Motor neuron (in vitro differentiated cells): ENCODE measurements around the gene ETS2. TPM values are rescaled to one million over a fixed set of nuclear protein-coding genes. Genes with fewer than 3 reads are reported as not detected.

Source experiments
- ATAC-seq, 8 experiments: fragments of 200-7000 bp; cut with Tn5 transposase; replicated peaks in 6 of 8; 2 replicates each; pipeline ENCODE4 v1.8.0; 2021; ENCODE audit warnings: mild to moderate bottlenecking in 8 of 8, moderate library complexity in 8 of 8
- H3K27ac ChIP-seq, 2 donors: fragments of 250-450 bp; sonication (Bioruptor Pico); 2 replicates each; pipeline ENCODE4 v1.9.0; 2021; ENCODE audit warnings: antibody characterized with exemption in 2 of 2, mild to moderate bottlenecking in 2 of 2, moderate library complexity in 1 of 2
- H3K4me1 ChIP-seq, 2 donors: fragments of 250-450 bp; sonication (Bioruptor Pico); replicated peaks in 1 of 2; 2 replicates each; pipeline ENCODE4 v1.6.1; 2021; ENCODE audit warnings: antibody characterized with exemption in 2 of 2, mild to moderate bottlenecking in 2 of 2, moderate library complexity in 1 of 2
- H3K4me3 ChIP-seq, 5 donors: fragments of 250-450 bp; sonication (Bioruptor Pico); 2 replicates each; pipeline ENCODE4 v1.9.0; 2021; ENCODE audit warnings: antibody characterized with exemption in 5 of 5, mild to moderate bottlenecking in 5 of 5, moderate library complexity in 4 of 5
- WGBS, 10 experiments: fragments of 450-650 bp; shearing (Covaris generic); methylation state at CpG; one replicate each; pipeline ENCODE4 v1.0.0; 2022; 5-methylcytosine and 5-hydroxymethylcytosine counted together
- in situ Hi-C, 9 experiments: fragments of 400-800 bp; cut with MboI; loops; one replicate each; pipeline ENCODE4 v1.15.0; 2021; ENCODE audit warnings: low sequenced_read_pairs in 9 of 9, low pct_unique_long_range_greater_than_20kb in 2 of 9; ENCODE audit not compliant: unreplicated experiment in 9 of 9
- total RNA-seq, 8 experiments: library from RNA; unstranded; fragments of 300-600 nt; gene quantifications; 2 replicates each; pipeline versions ENCODE4 v1.2.3 to v1.2.4, GENCODE V29; 2022

Gene ETS2
- total RNA-seq, 8 experiments from 2014 or later, result 6.4 to 44.1 (median 9.2) TPM

GRCh38 chr21:38809198-38809878 lies 3.6 kb downstream of the ETS2 start:
- Histone ChIP-seq H3K4me3 (no peak overlapping the region), H3K27ac (no peak overlapping the region), H3K4me1 (peaks cover 32 to 56% of the 10 kb centered on the region in 2 donors)
- no peak for ATAC-seq
- in situ Hi-C loops, result no loop called here
- 80 to 100% (median 100%) methylated on average over 1 of the region's 2 CpGs; no CpG with 5 or more reads in 4 of the 10 experiments for WGBS, 10 experiments

- Histone ChIP-seq H3K4me1 (peaks cover 26 to 54% of the 10 kb centered on the region in 2 donors), H3K4me3 (no peak overlapping the region), H3K27ac (no peak overlapping the region)
- WGBS, 10 experiments, result 74 to 100% (median 97%) methylated on average over 1 to 8 of the region's 8 CpGs; no CpG with 5 or more reads in 1 of the 10 experiments
- no peak for ATAC-seq
- in situ Hi-C loops, result no loop called here
Measured at GRCh38 chr21:38810034-38810825, 4.5 kb downstream of the ETS2 start.

DNA sequence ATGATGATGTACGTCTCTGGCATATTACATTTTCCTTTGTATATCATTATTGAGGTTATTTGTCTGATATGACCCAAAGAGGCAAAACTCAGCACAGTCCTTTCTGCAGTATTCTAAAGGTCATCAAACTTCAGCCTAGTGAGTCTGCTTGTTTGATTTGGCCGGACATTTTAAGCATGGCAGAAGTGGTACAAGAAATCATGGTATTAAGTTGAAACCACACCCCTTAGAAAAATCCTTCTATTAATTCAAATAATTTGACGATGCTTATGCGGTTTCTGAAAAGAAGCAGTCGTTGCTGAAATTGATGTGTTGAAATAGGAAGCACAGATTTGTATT lies 5.1 kb downstream of the ETS2 start:
- no peak overlapping the region for H3K4me3 ChIP-seq
- ATAC-seq, result no peak
- in situ Hi-C loops, result no loop called here
- H3K27ac ChIP-seq, result no peak overlapping the region
- 36 to 100% (median 45%) methylated on average over 2 to 5 of the region's 5 CpGs; no CpG with 5 or more reads in 2 of the 10 experiments for WGBS, 10 experiments
- H3K4me1 ChIP-seq, result peaks cover 26 to 54% of the 10 kb centered on the region in 2 donors

GRCh38 chr21:38811257-38811656 lies 5.5 kb downstream of the ETS2 start:
- Histone ChIP-seq H3K4me3 (no peak overlapping the region), H3K4me1 (peaks cover 26 to 54% of the 10 kb centered on the region in 2 donors), H3K27ac (no peak overlapping the region)
- in situ Hi-C loops, result no loop called here
- ATAC-seq, result peak in 3 of 8 experiments; percentile 2 to 71 (median 68)
- WGBS, 10 experiments, result 0 to 56% (median 22%) methylated on average over 2 to 8 of the region's 8 CpGs

GRCh38 chr21:38813143-38813542 lies 7.4 kb downstream of the ETS2 start:
- peak in 5 of 8 experiments; percentile 1 to 11 (median 8) for ATAC-seq
- Histone ChIP-seq H3K4me1 (peaks cover 24 to 42% of the 10 kb centered on the region in 2 donors), H3K4me3 (no peak overlapping the region), H3K27ac (no peak overlapping the region)
- in situ Hi-C loops, result no loop called here
- 77 to 100% (median 100%) methylated on average over 1 to 2 of the region's 2 CpGs; no CpG with 5 or more reads in 6 of the 10 experiments for WGBS, 10 experiments

DNA sequence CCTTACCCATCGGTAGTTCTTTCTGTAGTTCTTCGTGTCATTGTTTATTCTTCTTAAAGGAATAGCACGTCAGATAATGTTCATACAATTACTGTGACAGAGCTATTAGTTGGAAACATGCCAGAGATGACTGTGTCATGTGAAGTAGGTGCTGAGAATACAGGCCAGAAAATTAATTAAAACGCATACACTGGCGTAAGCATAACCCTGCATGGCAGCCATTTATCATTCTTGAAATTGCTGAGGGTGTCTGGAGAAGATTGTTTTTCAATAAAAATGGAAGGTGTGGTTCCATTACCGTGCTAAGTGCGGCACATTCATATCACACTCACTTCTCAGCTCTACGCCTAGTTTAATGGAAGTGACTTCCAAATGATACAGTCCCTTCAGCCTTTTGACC lies 7.8 kb downstream of the ETS2 start:
- WGBS, 10 experiments, result 40 to 94% (median 66%) methylated on average over 3 to 8 of the region's 8 CpGs
- in situ Hi-C loops, result no loop called here
- Histone ChIP-seq H3K27ac (no peak overlapping the region), H3K4me1 (peaks cover 21 to 38% of the 10 kb centered on the region in 2 donors), H3K4me3 (no peak overlapping the region)
- peak in 5 of 8 experiments; percentile 83 to 91 (median 86) for ATAC-seq

GRCh38 chr21:38814126-38815059 lies 8.7 kb downstream of the ETS2 start:
- ATAC-seq, result no peak
- Histone ChIP-seq H3K4me1 (peaks cover 21 to 37% of the 10 kb centered on the region in 2 donors), H3K4me3 (no peak overlapping the region), H3K27ac (no peak overlapping the region)
- 73 to 100% (median 93%) methylated on average over 1 to 13 of the region's 16 CpGs; no CpG with 5 or more reads in 1 of the 10 experiments for WGBS, 10 experiments
- in situ Hi-C loops, result no loop called here

GRCh38 chr21:38815060-38815405 lies 9.3 kb downstream of the ETS2 start:
- in situ Hi-C loops, result no loop called here
- no peak overlapping the region for H3K4me3 ChIP-seq
- 100% methylated on average over 1 to 2 of the region's 2 CpGs; no CpG with 5 or more reads in 7 of the 10 experiments for WGBS, 10 experiments
- H3K4me1 ChIP-seq, result peaks cover 21 to 37% of the 10 kb centered on the region in 2 donors
- H3K27ac ChIP-seq, result no peak overlapping the region
- ATAC-seq, result no peak

GRCh38 chr21:38816400-38816977 lies 10.8 kb downstream of the ETS2 start:
- WGBS, 10 experiments, result 38 to 100% (median 89%) methylated on average over 3 to 9 of the region's 10 CpGs; no CpG with 5 or more reads in 2 of the 10 experiments
- Histone ChIP-seq H3K4me3 (no peak overlapping the region), H3K27ac (no peak overlapping the region), H3K4me1 (peaks cover 15 to 31% of the 10 kb centered on the region in 2 donors)
- ATAC-seq, result peak in 1 of 8 experiments; percentile 43
- in situ Hi-C loops, result no loop called here

DNA sequence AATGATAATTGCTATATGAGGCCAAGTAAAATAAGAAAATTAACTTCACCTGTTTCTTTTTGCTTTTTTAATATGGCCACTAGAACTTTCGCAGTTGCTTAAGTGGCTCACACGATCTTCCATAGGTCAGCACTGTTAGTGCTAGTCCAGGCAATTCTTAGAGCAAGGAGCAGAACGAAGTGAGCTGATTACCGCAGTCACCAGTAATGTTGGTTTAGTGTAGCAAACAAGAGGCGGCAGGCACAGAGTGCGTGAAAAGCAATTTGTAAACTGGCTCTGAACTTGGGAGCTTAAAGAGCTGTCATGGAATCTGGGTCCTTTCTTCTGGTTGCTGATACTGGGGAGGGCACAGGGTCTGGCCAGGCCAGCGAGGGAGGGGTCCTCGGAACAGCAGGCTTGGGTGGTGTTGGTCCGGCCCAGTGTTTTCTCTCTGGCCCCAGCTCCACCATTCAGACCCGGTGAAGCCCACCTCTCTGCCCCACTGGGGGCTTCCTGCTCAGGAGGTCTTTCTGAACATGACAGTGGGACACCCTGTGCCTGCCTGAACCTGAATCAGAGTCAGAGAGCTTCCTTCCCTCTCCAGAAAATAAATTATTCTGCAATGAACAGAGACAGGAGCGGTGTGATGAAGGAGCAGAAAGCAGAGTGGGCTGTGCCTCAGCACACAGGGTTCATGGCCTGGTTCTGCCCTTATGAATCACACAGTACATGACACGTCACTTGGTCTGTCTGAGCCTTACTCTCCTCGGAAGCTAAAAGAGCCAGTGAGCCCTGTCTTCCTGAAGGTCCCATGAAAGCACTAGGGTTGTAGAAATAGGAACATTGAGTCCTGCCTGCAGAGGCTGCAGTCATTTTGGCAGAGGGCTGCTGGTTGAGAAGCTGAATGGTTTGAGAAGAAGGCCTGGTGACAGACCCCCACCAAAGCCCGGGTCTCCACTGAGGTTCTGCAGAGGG lies 11.9 kb downstream of the ETS2 start:
- H3K27ac ChIP-seq, result peak overlapping the region in 1 of 2 donors; percentile 59
- WGBS, 10 experiments, result 83 to 100% (median 90%) methylated on average over 1 to 11 of the region's 14 CpGs; no CpG with 5 or more reads in 1 of the 10 experiments
- peak in 7 of 8 experiments; percentile 75 to 96 (median 85) for ATAC-seq
- peaks cover 8 to 20% of the 10 kb centered on the region in 2 donors for H3K4me1 ChIP-seq
- in situ Hi-C loops, result no loop called here
- no peak overlapping the region for H3K4me3 ChIP-seq

- in situ Hi-C loops, result no loop called here
- peak overlapping the region in 1 of 2 donors; percentile 6 for H3K27ac ChIP-seq
- H3K4me3 ChIP-seq, result no peak overlapping the region
- ATAC-seq, result peak in 2 of 8 experiments; percentile 7 to 8
- WGBS, 10 experiments, result 85 to 100% (median 90%) methylated on average over 2 to 5 of the region's 11 CpGs; no CpG with 5 or more reads in 5 of the 10 experiments
- peaks cover 8 to 13% of the 10 kb centered on the region in 2 donors for H3K4me1 ChIP-seq
Measured at GRCh38 chr21:38818325-38818723, 12.6 kb downstream of the ETS2 start.
